HG02759 (cell line): ENCODE results near the gene FBXL12.
A peak's percentile ranks its signal among the peaks of the same experiment; 100 is the strongest.
"Not testable (repeated sequence)": the region's sequence is repeated elsewhere in the genome, so short reads cannot be mapped to it uniquely, and the experiment has no call there.

Source experiments
- ATAC-seq: cut with Tn5 transposase; IDR thresholded peaks from one replicate; pipeline ENCODE4 v1.9.1; 2021; ENCODE audit warnings: mild to moderate bottlenecking, moderate library complexity; ENCODE audit not compliant: unreplicated experiment

The FBXL12 gene

GRCh38 chr19:9796113-9796773, 22.6 kb downstream of the FBXL12 start:
- ATAC-seq: peak; percentile 27

- no peak for ATAC-seq
Measured at GRCh38 chr19:9793071-9793591, 25.7 kb downstream of the FBXL12 start.

GRCh38 chr19:9792206-9793070, 26.4 kb downstream of the FBXL12 start:
- peak; percentile 50 for ATAC-seq

- ATAC-seq: peak; percentile 44
Measured at GRCh38 chr19:9791552-9792205, 27.2 kb downstream of the FBXL12 start.

GRCh38 chr19:9791073-9791367, 27.9 kb downstream of the FBXL12 start:
- not testable (repeated sequence) for ATAC-seq

GRCh38 chr19:9789579-9789978, 29.3 kb downstream of the FBXL12 start:
- ATAC-seq: not testable (repeated sequence)

DNA sequence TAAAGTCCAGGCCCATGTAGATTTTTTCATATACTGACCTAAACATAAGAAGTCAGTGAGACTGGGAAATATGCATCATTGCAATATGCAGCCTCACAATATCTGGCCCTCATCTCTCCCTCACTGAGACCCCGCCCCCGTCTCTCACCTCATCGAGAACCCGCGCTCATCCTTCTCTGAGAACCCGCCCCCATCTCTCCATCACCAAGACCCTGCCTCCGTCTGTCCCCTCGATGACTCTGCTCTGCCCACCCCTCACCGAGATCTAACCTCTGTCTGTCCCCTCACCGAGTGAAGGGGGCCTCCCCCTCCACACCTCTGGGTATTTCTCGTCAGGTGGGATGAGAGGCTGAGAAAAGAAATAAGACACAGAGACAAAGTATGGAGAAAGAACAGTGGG, 29.8 kb downstream of the FBXL12 start:
- ATAC-seq: no peak

GRCh38 chr19:9788604-9789003, 30.3 kb downstream of the FBXL12 start:
- not testable (repeated sequence) for ATAC-seq

DNA sequence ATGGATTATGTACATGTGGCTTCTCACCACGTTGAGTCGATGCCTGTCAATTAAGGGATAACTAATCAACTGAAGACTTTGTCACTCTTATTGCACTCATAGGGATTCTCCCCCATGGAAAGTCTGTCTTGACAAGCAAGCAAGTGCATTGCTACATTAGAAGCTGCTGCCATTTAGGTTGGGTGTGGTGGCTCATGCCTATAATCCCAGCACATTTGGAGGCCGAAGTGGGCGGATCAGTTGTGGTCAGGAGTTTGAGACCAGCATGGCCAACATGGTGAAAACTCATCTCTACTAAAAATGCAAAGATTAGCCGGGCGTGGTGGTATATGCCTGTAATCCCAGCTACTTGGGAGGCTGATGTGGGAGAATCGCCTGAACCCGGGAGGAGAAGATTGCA, 32.1 kb downstream of the FBXL12 start:
- no peak for ATAC-seq

DNA sequence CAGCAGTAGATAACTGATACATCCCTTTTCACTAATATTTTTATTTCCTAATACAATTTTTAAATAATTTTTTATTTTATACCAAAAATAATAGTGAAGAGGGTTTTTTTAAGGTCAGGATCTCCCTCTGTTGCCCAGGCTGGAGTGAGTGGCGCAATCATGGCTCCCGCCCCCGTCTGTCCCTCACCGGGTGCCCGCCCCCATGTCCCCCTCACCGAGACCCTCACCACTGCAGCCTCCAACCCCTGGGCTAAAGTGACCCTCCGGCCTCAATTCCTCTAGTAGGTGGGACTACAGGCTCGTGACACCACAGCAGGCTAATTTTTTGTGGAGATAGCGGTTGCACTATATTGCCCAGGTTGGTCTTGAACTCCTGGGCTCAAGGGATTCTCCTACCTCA, 32.5 kb downstream of the FBXL12 start:
- ATAC-seq: no peak

DNA sequence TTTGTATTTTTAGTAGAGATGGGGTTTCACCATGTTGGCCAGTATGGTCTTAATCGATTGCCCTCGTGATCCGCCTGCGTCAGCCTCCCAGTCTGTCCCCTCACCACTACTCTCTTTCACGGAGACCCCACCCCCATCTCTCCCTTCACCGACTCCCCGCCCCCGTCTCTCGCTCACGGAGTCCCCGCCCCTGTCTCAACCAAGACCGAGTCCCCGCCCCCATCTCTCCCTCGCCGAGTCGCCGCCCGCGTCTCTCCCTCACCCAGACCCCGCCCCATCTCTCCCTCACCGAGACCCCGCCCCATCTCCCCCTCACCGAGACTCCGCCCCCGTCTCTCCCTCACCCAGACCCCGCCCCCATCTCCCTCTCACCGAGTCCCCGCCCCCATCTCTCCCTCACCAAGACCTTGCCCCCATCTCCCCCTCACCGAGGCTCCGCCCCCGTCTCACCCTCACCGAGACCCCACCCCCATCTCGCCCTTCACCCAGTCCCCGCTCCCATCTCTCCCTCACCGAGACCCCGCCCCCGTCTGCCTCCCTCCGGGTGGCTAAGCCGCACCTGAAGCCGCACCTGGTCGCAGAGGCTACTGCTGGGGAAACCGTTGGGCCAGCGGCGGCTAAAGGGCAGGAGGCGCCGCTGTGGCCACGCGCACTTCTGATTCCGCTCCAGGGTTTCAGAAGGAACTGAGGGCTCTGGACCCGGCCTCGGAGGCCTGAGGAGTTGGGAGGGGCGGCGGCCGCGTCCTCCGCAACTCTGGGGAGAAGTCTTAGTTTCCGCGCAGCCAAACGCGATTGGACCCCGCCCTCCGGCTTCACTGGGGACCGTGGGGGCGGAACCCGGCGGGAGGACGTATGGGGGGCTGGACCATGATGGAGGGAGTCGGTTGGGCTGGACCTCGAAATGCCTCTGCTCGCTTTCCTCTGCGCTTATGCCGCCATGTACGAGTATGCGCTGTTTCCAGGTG, 33.2 kb downstream of the FBXL12 start:
- peak; percentile 82 for ATAC-seq

DNA sequence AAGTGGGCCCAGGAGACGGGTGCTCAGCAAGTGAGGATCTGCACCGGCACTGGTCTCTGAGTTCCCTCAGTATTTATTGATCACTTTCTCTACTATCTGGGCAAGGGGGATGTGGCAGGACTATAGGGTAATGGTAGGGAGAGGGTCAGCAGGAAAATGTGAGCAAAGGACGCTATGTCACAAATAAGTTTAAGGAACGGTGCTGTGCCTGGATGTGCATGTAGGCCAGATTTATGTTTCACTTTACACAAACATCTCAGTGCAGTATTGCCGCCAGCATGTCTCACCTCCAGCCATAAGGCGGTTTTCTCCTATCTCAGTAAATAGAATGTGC, 34.7 kb downstream of the FBXL12 start:
- ATAC-seq: not testable (repeated sequence)

- no peak for ATAC-seq
Measured at GRCh38 chr19:9782338-9782737, 36.5 kb downstream of the FBXL12 start.

DNA sequence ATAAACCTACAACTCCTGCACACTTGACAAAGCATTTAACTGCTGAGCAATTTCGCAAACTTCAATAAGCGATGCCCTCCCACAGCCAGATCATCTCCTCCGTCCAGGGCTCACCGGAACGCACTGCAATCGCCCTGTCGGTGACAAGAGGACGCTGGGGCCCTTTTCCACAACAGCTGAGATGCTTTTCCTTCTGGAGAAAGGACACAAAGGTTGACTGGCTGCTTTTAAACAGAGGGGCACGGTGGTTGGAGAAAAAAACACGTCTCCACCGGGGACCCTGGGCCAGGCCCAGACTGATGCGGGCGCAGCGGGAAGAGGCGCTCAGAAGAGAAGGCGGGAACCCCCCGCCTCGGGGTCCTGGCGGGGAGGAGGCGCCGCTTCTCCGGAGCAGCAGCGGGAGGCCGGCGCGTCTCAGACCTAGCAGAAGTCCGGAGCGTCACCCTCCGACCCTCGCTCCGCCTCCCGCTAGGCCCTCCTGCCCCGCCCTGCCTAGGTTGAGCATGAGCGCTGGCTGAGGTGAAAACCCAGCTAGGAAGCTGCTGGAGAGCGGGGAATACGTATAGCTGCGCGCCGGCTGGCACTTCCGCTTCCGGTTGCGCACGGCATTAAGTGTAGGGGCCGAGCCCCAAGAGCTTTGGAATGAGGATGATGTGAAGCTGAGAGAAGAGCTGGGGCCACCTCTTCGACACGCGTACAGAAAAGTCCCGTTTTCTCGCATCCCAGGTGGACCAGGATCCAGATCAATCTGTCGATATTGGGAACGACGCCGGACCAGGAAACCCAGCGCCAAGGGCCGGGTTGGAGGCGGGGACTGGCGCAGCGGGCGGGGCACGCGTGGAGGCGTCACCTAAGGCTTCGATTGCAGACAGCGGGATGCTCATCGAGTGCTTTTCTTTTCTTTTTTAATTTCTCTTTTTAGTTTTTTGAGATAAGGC, 50.4 kb downstream of the FBXL12 start, which contains the start of gene ZNF846:
TSS of gene ZNF846 (minus strand) at position 564 of the 938 bp plus-strand sequence. CDS start 3,788 bp downstream, outside the sequence.
- peak; percentile 99 for ATAC-seq
